Gastrocnemius medialis (tissue), 4 donors: Measurements from ENCODE around the gene ELFN2.

Source experiments
- CTCF ChIP-seq, 5 experiments: fragments of 450-650 bp in 3 of 5; fragments of 200-600 bp in 2 of 5; sonication (generic) in 2 of 5; IDR thresholded peaks in 4 of 5; conservative IDR thresholded peaks in 1 of 5; 1 replicate in 4 of 5; 2 replicates in 1 of 5; pipeline ENCODE4 v1.5.1; 2016 to 2019; ENCODE audit warnings: antibody characterized with exemption in 5 of 5, mild to moderate bottlenecking in 3 of 5, moderate library complexity in 3 of 5
- POLR2A ChIP-seq, 2 donors: fragments of 450-650 bp; IDR thresholded peaks; one replicate each; pipeline ENCODE4 v1.6.1; 2017; ENCODE audit warnings: antibody characterized with exemption in 2 of 2, mild to moderate bottlenecking in 2 of 2, moderate library complexity in 2 of 2

- TF ChIP-seq CTCF (IDR thresholded peaks at IDR 0.05 in 4 of 5, conservative IDR thresholded peaks at IDR 0.05 in 1 of 5), result no peak
- TF ChIP-seq POLR2A (IDR thresholded peaks at IDR 0.05), result no peak
These were observed 83.2 kb downstream of the ELFN2 start for GRCh38 chr22:37343863-37344734.
